Glutamatergic neuron (in vitro differentiated cells): ENCODE data around the gene PPP2R3A. TPM values are rescaled to one million over a fixed set of nuclear protein-coding genes. Genes with fewer than 3 reads are reported as not detected.
"Not testable (repeated sequence)": the region's sequence is repeated elsewhere in the genome, so short reads cannot be mapped to it uniquely, and the experiment has no call there.

Experiments used
- DNase-seq: peaks from one replicate; pipeline ENCODE4 v3.0.0; 2022
- H3K27ac Mint-ChIP-seq: one replicate; pipeline ENCODE4 v1.8.0; 2020; ENCODE audit warnings: mild to moderate bottlenecking, mixed read lengths, inconsistent platforms; ENCODE audit not compliant: unreplicated experiment
- H3K27me3 Mint-ChIP-seq: one replicate; pipeline ENCODE4 v1.8.0; 2020; ENCODE audit warnings: mild to moderate bottlenecking, moderate library complexity, mixed read lengths, inconsistent platforms; ENCODE audit not compliant: unreplicated experiment
- H3K36me3 Mint-ChIP-seq: one replicate; pipeline ENCODE4 v1.8.0; 2020; ENCODE audit warnings: mild to moderate bottlenecking, mixed read lengths, inconsistent platforms; ENCODE audit not compliant: unreplicated experiment
- H3K4me1 Mint-ChIP-seq: one replicate; pipeline ENCODE4 v1.8.0; 2020; ENCODE audit warnings: mild to moderate bottlenecking, low read depth, mixed read lengths, inconsistent platforms; ENCODE audit not compliant: unreplicated experiment
- H3K4me3 Mint-ChIP-seq: one replicate; pipeline ENCODE4 v1.8.0; 2020; ENCODE audit warnings: mild to moderate bottlenecking, mixed read lengths, inconsistent platforms; ENCODE audit not compliant: unreplicated experiment
- H3K9me3 Mint-ChIP-seq: one replicate; pipeline ENCODE4 v1.8.0; 2020; ENCODE audit warnings: mild to moderate bottlenecking, moderate library complexity, mixed read lengths, inconsistent platforms; ENCODE audit not compliant: unreplicated experiment
- total RNA-seq: library from RNA; stranded (reverse); fragmentation: NEBNext Ultra II Directional; extraction: Animal tissue kit (Norgen Biotek cat#: 25700); gene quantifications from one replicate; pipeline ENCODE4 v1.2.1, GENCODE V29; 2021; ENCODE audit not compliant: unreplicated experiment
- TF ChIP-seq, protein P1 (sequence below): fragments of 200-600 bp; sonication (generic); IDR thresholded peaks from one replicate; pipeline ENCODE4 v1.5.0; 2021; ENCODE audit not compliant: partially characterized antibody, unreplicated experiment

Gene PPP2R3A
- total RNA-seq, 1 donor from 2014 or later: 13.0 TPM

DNA sequence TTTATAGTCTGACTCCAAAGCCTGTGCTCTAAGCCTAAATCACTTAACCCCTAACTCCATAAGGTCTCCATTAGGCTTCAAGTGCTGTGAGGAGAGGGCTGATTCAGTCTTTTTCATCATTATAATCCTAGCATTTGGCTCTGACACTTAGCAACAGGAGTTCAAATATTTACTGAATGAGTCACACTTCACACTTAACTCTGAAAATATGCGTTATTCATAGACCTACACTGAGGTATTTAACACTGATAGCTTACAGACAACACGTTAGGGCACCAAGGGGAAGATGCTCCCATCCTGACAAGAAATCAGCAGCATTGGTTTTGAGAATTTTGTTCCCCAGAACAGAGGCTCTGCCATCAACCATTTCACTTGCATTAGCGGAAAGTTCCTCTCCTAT lies 177.1 kb downstream of the PPP2R3A start:
- no peaks in the 10 kb centered on the region for H3K36me3 Mint-ChIP-seq
- no peaks in the 10 kb centered on the region for H3K4me1 Mint-ChIP-seq
- H3K9me3 Mint-ChIP-seq: no peaks in the 10 kb centered on the region
- DNase-seq: no peak
- TF ChIP-seq, protein P1, sequence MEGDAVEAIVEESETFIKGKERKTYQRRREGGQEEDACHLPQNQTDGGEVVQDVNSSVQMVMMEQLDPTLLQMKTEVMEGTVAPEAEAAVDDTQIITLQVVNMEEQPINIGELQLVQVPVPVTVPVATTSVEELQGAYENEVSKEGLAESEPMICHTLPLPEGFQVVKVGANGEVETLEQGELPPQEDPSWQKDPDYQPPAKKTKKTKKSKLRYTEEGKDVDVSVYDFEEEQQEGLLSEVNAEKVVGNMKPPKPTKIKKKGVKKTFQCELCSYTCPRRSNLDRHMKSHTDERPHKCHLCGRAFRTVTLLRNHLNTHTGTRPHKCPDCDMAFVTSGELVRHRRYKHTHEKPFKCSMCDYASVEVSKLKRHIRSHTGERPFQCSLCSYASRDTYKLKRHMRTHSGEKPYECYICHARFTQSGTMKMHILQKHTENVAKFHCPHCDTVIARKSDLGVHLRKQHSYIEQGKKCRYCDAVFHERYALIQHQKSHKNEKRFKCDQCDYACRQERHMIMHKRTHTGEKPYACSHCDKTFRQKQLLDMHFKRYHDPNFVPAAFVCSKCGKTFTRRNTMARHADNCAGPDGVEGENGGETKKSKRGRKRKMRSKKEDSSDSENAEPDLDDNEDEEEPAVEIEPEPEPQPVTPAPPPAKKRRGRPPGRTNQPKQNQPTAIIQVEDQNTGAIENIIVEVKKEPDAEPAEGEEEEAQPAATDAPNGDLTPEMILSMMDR: no peak
- H3K4me3 Mint-ChIP-seq: no peak overlapping the region
- no peak overlapping the region for H3K27ac Mint-ChIP-seq
- no peaks in the 10 kb centered on the region for H3K27me3 Mint-ChIP-seq

DNA sequence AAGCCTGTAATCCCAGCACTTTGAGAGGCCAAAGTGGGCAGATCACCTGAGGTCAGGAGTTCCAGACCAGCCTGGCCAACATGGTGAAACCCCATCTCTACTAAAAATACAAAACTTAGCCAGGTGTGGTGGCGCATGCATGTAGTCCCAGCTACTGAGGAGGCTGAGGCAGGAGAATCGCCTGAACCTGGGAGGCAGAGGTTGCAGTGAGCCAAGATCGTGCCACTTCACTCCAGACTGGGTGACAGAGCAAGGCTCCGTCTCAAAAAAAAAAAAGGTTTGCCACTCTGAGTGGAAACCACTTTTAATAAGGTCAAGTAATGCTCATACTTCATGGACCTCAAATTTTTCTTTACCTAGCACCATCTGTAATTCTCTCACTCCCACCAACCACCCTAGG lies 178.9 kb downstream of the PPP2R3A start:
- H3K27me3 Mint-ChIP-seq, DNase-seq, H3K27ac Mint-ChIP-seq, H3K4me1 Mint-ChIP-seq, H3K4me3 Mint-ChIP-seq, H3K36me3 Mint-ChIP-seq, H3K9me3 Mint-ChIP-seq: not testable (repeated sequence)

DNA sequence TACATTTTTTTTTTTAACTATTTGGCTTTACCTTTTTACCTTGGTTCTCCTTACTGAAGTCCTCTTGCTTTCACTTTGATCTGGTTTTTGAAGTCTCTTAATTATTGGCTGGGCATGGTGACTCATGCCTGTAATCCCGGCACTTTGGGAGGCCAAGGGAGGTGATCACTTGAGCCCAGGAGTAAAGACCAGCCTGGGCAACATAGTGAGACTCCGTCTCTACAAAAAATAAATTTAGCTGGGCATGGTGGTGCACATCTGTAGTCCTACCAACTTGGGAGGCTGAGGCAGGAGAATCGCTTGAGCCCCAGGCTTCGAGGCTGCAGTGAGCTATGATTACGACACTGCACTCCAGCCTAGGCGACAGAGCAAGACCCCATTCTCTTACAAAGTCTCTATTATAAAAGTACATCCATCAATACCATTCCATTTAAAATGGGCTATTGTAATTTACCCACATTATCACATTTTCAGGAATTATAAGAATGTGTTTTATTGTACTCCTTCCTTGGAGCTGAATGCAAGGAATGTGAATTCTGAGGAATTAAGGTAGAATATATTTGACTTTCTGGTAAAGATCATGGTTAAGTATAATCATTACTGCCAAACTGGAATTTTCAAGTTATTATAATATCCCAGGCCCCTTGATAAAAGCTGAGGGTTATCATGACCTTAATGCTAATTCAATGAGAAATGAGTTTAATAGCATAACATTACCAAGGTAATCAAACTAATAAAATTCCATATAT lies 181.6 kb downstream of the PPP2R3A start:
- Mint-ChIP-seq H3K9me3 (peaks cover 1% of the 10 kb centered on the region), H3K4me3 (no peak overlapping the region), H3K27me3 (no peaks in the 10 kb centered on the region), H3K4me1 (peaks cover 6% of the 10 kb centered on the region), H3K27ac (no peak overlapping the region), H3K36me3 (no peaks in the 10 kb centered on the region)
- DNase-seq: no peak
- TF ChIP-seq, protein P1: no peak

DNA sequence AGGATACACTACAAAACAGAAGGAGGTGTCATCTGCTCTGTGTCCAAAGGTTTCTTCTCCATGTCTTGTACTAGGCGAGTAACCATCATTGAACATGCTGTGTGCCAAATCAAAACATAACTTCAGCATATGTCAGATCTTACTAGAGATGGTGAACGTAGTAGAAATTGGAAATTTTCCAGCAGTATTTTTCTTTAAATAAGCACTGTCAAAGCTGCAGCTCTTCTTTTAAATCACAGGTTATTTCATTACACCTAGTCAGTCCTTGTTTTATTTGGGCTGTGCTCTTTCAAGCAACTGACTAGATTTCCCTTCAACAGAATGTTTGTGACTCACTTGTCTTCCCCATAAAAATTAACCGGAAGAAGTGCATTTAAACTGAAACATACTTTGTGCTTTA lies 184.1 kb downstream of the PPP2R3A start:
- Mint-ChIP-seq H3K36me3 (no peaks in the 10 kb centered on the region), H3K9me3 (peaks cover 6% of the 10 kb centered on the region), H3K4me3 (no peak overlapping the region), H3K4me1 (peaks cover 6% of the 10 kb centered on the region), H3K27me3 (no peaks in the 10 kb centered on the region), H3K27ac (no peak overlapping the region)
- DNase-seq: no peak
- TF ChIP-seq, protein P1: no peak

DNA sequence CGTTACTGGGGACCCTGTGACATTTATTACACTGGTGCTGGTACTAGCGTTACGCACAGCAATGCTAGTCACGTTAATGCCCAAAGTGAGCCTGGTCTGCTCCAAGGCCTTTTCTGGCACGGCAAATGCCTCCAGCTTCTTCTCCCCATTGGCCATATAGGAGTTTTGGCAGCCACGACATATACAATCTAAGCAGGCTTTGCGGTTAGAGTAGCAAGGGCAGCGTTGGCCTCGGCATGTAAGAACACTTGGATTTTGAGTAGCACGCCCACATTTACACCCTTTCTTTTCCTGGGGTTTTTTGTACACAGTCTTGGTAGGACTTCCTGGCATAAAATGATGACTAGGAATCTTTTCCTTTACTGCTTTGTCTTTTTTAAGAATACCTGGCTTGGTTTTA lies 185.7 kb downstream of the PPP2R3A start:
- Mint-ChIP-seq H3K4me1 (peaks cover 6% of the 10 kb centered on the region), H3K27me3 (no peaks in the 10 kb centered on the region), H3K9me3 (peaks cover 6% of the 10 kb centered on the region), H3K4me3 (no peak overlapping the region), H3K36me3 (no peaks in the 10 kb centered on the region), H3K27ac (no peak overlapping the region)
- no peak for DNase-seq
- TF ChIP-seq, protein P1: no peak
